SK-N-SH (cell line): ENCODE results near the gene SEMA3D. TPM values are rescaled to one million over a fixed set of nuclear protein-coding genes. Genes with fewer than 3 reads are reported as not detected.
A peak's percentile ranks its signal among the peaks of the same experiment; 100 is the strongest.

ENCODE experiments used
- CTCF ChIA-PET: fragments of 300-600, 350-600 bp; formaldehyde crosslinking; extraction: SDS; loops from one replicate; lab custom pipeline; 2021; lab: Yijun Ruan, JAX
- POLR2A ChIA-PET: fragments of 350-600 bp; sonication (Branson Sonifier 250); formaldehyde crosslinking; extraction: SDS; loops from one replicate; lab custom pipeline; 2020; ENCODE audit warnings: antibody characterized with exemption, inconsistent platforms; lab: Yijun Ruan, JAX
- DNase-seq: peaks from one replicate; pipeline ENCODE4 v3.0.0; 2012
- H2AFZ ChIP-seq: fragments of 200-600 bp; sonication (generic); 2 replicates; pipeline ENCODE4 v1.8.1; 2016; ENCODE audit warnings: antibody characterized with exemption, mild to moderate bottlenecking, low read depth
- H3F3A ChIP-seq: fragments of 200-600 bp; sonication (generic); replicated peaks from 2 replicates; pipeline ENCODE3; 2016; ENCODE audit warnings: antibody characterized with exemption, mild to moderate bottlenecking; ENCODE audit not compliant: insufficient read depth
- H3K27ac ChIP-seq, 2 experiments: fragments of 200-500 bp in 1 of 2; fragments of 200-600 bp in 1 of 2; sonication (Bioruptor generic) in 1 of 2; sonication (generic), shearing (Covaris generic) in 1 of 2; 2 replicates each; pipeline versions ENCODE4 v1.5.1 to v1.6.1; 2014 to 2016; ENCODE audit warnings: low read depth in 2 of 2, inconsistent platforms in 1 of 2, low read length in 1 of 2, mild to moderate bottlenecking in 1 of 2, mixed read lengths in 1 of 2
- H3K27me3 ChIP-seq: fragments of 200-600 bp; sonication (generic), shearing (Covaris generic); 2 replicates; pipeline ENCODE4 v1.6.1; 2016; ENCODE audit warnings: mixed run types; ENCODE audit not compliant: insufficient read depth
- H3K36me3 ChIP-seq, 2 experiments: fragments of 200-500 bp in 1 of 2; fragments of 200-600 bp in 1 of 2; sonication (Bioruptor generic) in 1 of 2; sonication (generic) in 1 of 2; replicated peaks in 1 of 2; 2 replicates each; pipeline versions ENCODE3 to v1.5.1; 2014 to 2016; ENCODE audit warnings: low read length in 1 of 2, mild to moderate bottlenecking in 1 of 2; ENCODE audit not compliant: insufficient read depth in 2 of 2, control insufficient read depth in 1 of 2
- H3K4me1 ChIP-seq, 2 experiments: fragments of 200-500 bp in 1 of 2; fragments of 200-600 bp in 1 of 2; sonication (Bioruptor generic) in 1 of 2; sonication (generic), shearing (Covaris generic) in 1 of 2; 2 replicates each; pipeline versions ENCODE4 v1.5.1 to v1.6.1; 2014 to 2016; ENCODE audit warnings: low read depth in 1 of 2, low read length in 1 of 2, mixed run types in 1 of 2; ENCODE audit not compliant: insufficient read depth in 2 of 2, control insufficient read depth in 1 of 2
- H3K4me2 ChIP-seq: fragments of 200-600 bp; sonication (generic), shearing (Covaris generic); 2 replicates; pipeline ENCODE4 v1.6.1; 2017; ENCODE audit warnings: mixed run types
- H3K4me3 ChIP-seq, 2 experiments: fragments of 200-500 bp in 1 of 2; fragments of 200-600 bp in 1 of 2; sonication (Bioruptor generic) in 1 of 2; sonication (generic), shearing (Covaris generic) in 1 of 2; 2 replicates each; pipeline versions ENCODE4 v1.5.1 to v1.8.1; 2014 to 2016; ENCODE audit warnings: low read depth in 2 of 2, inconsistent platforms in 1 of 2, low read length in 1 of 2, mild to moderate bottlenecking in 1 of 2, mixed read lengths in 1 of 2, moderate library complexity in 1 of 2
- H3K79me2 ChIP-seq: fragments of 200-600 bp; sonication (generic); 2 replicates; pipeline ENCODE4 v1.8.1; 2017; ENCODE audit warnings: mild to moderate bottlenecking; ENCODE audit not compliant: insufficient read depth
- H3K9ac ChIP-seq: fragments of 200-600 bp; sonication (generic); 2 replicates; pipeline ENCODE4 v1.6.1; 2017; ENCODE audit warnings: mixed run types
- H3K9me2 ChIP-seq: fragments of 200-600 bp; sonication (generic); 2 replicates; pipeline ENCODE4 v1.6.1; 2017; ENCODE audit warnings: mixed run types
- H3K9me3 ChIP-seq: fragments of 200-600 bp; sonication (generic); 2 replicates; pipeline ENCODE4 v1.6.1; 2017; ENCODE audit warnings: mixed run types, mild to moderate bottlenecking, moderate library complexity
- H4K20me1 ChIP-seq: fragments of 200-600 bp; sonication (generic); 2 replicates; pipeline ENCODE4 v1.6.1; 2017; ENCODE audit warnings: mild to moderate bottlenecking, mixed run types; ENCODE audit not compliant: insufficient read depth
- CHD2 ChIP-seq: fragments of 150-350 bp; IDR thresholded peaks from 2 replicates; pipeline ENCODE4 v1.6.1; 2018; ENCODE audit warnings: low read length; ENCODE audit not compliant: partially characterized antibody
- ELF1 ChIP-seq: IDR thresholded peaks from 2 replicates; pipeline ENCODE4 v1.4.0; 2012
- EP300 ChIP-seq, 2 experiments: IDR thresholded peaks; 2 replicates each; pipeline versions ENCODE4 v1.4.0 to v1.6.1; 2012; ENCODE audit warnings: borderline replicate concordance in 1 of 2, low read depth in 1 of 2, low read length in 1 of 2
- FOXM1 ChIP-seq: IDR thresholded peaks from 2 replicates; pipeline ENCODE4 v1.4.0; 2012; ENCODE audit warnings: low read depth, mild to moderate bottlenecking
- GABPA ChIP-seq: IDR thresholded peaks from 2 replicates; pipeline ENCODE4 v1.4.0; 2012; ENCODE audit warnings: low read depth, mild to moderate bottlenecking
- GATA2 ChIP-seq: sonication (generic); formaldehyde crosslinking; IDR thresholded peaks from 2 replicates; pipeline ENCODE4 v1.5.0; 2020; ENCODE audit warnings: mild to moderate bottlenecking, missing genetic modification reagents
- MEF2A ChIP-seq: IDR thresholded peaks from 2 replicates; pipeline ENCODE4 v1.4.0; 2012; ENCODE audit warnings: low read depth, borderline replicate concordance
- PBX3 ChIP-seq: IDR thresholded peaks from 2 replicates; pipeline ENCODE4; 2012
- POLR2AphosphoS5 ChIP-seq: IDR thresholded peaks from 2 replicates; pipeline ENCODE4 v1.6.1; 2012; ENCODE audit warnings: low read depth, low read length
- RAD21 ChIP-seq: IDR thresholded peaks from 2 replicates; pipeline ENCODE4 v1.6.1; 2012; ENCODE audit warnings: mild to moderate bottlenecking, low read length
- RCOR1 ChIP-seq: fragments of 150-350 bp; IDR thresholded peaks from 2 replicates; pipeline ENCODE4 v1.6.1; 2017; ENCODE audit warnings: antibody characterized with exemption, low read length
- REST ChIP-seq: IDR thresholded peaks from 2 replicates; pipeline ENCODE4 v1.6.1; 2012; ENCODE audit warnings: mild to moderate bottlenecking, low read depth, low read length, moderate library complexity
- TAF1 ChIP-seq: IDR thresholded peaks from 2 replicates; pipeline ENCODE4 v1.6.1; 2012; ENCODE audit warnings: low read depth, mild to moderate bottlenecking, low read length, moderate library complexity, borderline replicate concordance
- TCF12 ChIP-seq: IDR thresholded peaks from 2 replicates; pipeline ENCODE4 v1.4.0; 2012
- TEAD4 ChIP-seq: IDR thresholded peaks from 2 replicates; pipeline ENCODE4 v1.4.0; 2012; ENCODE audit warnings: mild to moderate bottlenecking, borderline replicate concordance; ENCODE audit not compliant: insufficient read depth
- USF1 ChIP-seq: IDR thresholded peaks from 2 replicates; pipeline ENCODE4 v1.4.0; 2012; ENCODE audit warnings: low read depth, borderline replicate concordance
- YY1 ChIP-seq: IDR thresholded peaks from 2 replicates; pipeline ENCODE4 v1.4.0; 2012; ENCODE audit warnings: low read depth, mild to moderate bottlenecking
- ZBTB33 ChIP-seq: IDR thresholded peaks from 2 replicates; pipeline ENCODE4 v1.4.0; 2012; ENCODE audit warnings: low read depth, borderline replicate concordance
- WGBS: methylation state at CpG from one replicate; pipeline ENCODE4 v1.1.6; 2017; ENCODE audit warnings: low lambda C conversion rate; 5-methylcytosine and 5-hydroxymethylcytosine counted together
- polyA plus RNA-seq, 3 experiments: library from polyadenylated mRNA; depleted of rRNA; stranded (reverse); fragments of >200 nt; gene quantifications; 2 replicates each; pipeline ENCODE4 v1.2.3, GENCODE V29; 2012

The SEMA3D gene
- polyA plus RNA-seq, 1 of the 3 experiments (the other 2 are of a cell fraction): 30.1 TPM

GRCh38 chr7:85186521-85187241, at the start of gene SEMA3D (continued):
- peak; percentile 77 for TF ChIP-seq RAD21
- TF ChIP-seq EP300 (IDR thresholded peaks at IDR 0.05; ENCODE audit: borderline replicate concordance in 1 of 2, low read depth in 1 of 2, low read length in 1 of 2): no peak; a peak in 1 of 4 replicates
- TF ChIP-seq GABPA: no peak
- peak; percentile 58 for TF ChIP-seq POLR2AphosphoS5
- TF ChIP-seq YY1: no peak; the same call in none of the 2 replicates
- peak; percentile 54; the same call in 1 of the 2 replicates for TF ChIP-seq REST
- peak; percentile 78; the same call in 1 of the 2 replicates for TF ChIP-seq TAF1
- 0 out of 2 replicates have a peak, but pooled peaks have one; percentile 44 for TF ChIP-seq RCOR1
- TF ChIP-seq FOXM1: peak; percentile 38; the same call in 1 of the 2 replicates
- TF ChIP-seq, all 33 proteins: peak for 18

- Histone ChIP-seq H2AFZ (no peak overlapping the region), H3K9ac (no peak overlapping the region), H3K9me3 (no peaks in the 10 kb centered on the region), H3K27me3 (no peaks in the 10 kb centered on the region), H4K20me1 (no peaks in the 10 kb centered on the region), H3K27ac (no peak overlapping the region), H3F3A (no peaks in the 10 kb centered on the region), H3K4me2 (no peak overlapping the region), H3K79me2 (no peaks in the 10 kb centered on the region), H3K4me3 (no peak overlapping the region), H3K36me3 (no peaks in the 10 kb centered on the region), H3K4me1 (no peaks in the 10 kb centered on the region; a peak in 1 of 4 replicates), H3K9me2 (no peaks in the 10 kb centered on the region)
- no peak for DNase-seq
- 81% methylated on average over 3 of the region's 3 CpGs for WGBS
- POLR2A ChIA-PET: no interaction called here
- CTCF ChIA-PET: interaction anchor here (1.0 to 1.5 kb wide), 2 partner anchors 48 to 193 kb away, joined by 3 read pairs; partner anchors contain the start of gene SEMA3D
- TF ChIP-seq PBX3 (no peak), GATA2 (CRISPR knock-in tag) (no peak), REST (no peak), ELF1 (no peak), TEAD4 (no peak), CHD2 (no peak), RAD21 (no peak), ZBTB33 (no peak), USF1 (no peak), MEF2A (no peak), YY1 (no peak), TCF12 (no peak)
Measured at GRCh38 chr7:85234730-85235129, 47.9 kb upstream of the SEMA3D start.
